GM21526 (cell line): Measurements from ENCODE around the gene FAM234B.
"Not testable (repeated sequence)": the region's sequence is repeated elsewhere in the genome, so short reads cannot be mapped to it uniquely, and the experiment has no call there.

Experiments
- ATAC-seq: cut with Tn5 transposase; IDR thresholded peaks from one replicate; pipeline ENCODE4 v1.9.1; 2021; ENCODE audit warnings: moderate library complexity; ENCODE audit not compliant: unreplicated experiment, low FRiP score

Gene FAM234B

DNA sequence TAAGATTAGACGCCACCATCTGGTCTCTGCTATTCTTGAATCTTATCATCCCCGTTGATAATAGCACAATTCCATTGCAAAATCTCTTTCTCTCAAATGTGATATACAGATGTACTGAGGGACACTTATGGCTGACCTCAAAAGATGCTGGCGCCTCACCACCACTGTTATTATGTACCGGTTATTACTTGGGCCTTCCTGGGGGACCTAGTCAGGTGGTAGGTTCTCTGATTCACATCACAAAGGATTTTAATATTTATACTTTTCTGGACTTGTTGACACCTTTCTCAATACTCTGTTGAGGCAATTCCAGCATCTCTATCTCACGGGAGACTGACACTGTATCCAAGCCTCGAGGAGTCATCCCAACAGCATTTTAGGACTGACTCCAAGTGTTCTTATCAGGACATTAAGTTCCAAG, 21.3 kb upstream of the FAM234B start:
- no peak for ATAC-seq

DNA sequence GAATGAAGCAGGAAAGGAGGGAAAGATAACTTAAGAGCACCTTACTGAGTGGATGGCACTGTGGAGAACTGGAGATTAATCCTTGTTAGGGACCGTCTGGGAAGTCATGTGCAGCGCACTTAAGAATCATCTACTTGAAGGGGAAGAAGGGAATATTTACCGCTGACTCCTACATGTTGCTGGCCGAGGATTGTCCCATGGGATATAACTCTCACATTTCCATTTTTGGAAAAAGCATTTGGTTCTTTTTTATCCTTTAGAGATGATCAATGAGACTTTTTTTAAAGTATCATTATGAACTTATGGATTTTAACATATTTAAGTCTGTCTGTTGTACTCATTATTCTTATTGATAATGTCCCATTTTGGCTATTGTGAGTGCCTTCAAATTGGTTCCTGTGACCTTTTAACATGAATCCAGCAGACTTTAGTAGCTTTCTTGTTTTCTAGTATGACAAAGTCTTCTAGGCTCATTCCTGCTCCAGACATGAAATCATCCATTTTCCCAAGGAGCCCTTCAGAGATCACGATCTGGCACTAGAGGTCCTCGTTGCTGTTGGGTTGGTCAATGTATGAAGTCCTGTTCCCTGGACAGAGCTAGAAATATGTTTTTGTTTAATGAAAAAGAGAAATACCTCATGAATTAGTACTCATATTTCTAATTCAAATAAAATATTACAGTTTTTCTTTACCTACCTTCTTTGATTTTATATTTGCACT, 20.2 kb upstream of the FAM234B start:
- no peak for ATAC-seq

DNA sequence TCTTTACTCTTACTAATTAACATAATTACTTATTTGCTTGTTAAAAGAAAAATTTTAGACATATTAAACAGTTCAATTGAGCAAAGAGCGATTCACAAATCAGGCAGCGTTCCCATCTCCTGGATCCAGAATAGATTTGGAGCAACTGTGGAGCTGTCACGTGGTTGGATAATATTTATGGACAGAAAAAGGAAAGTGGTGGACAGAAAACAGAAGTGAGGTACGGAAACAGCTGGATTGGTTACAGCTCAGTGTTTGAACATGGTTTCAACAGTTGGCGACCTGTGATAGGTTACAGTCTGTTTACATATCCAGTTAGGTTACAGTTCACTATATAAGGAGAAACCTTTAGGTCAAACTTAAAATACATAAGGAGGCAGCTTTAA, 19.7 kb upstream of the FAM234B start:
- no peak for ATAC-seq

DNA sequence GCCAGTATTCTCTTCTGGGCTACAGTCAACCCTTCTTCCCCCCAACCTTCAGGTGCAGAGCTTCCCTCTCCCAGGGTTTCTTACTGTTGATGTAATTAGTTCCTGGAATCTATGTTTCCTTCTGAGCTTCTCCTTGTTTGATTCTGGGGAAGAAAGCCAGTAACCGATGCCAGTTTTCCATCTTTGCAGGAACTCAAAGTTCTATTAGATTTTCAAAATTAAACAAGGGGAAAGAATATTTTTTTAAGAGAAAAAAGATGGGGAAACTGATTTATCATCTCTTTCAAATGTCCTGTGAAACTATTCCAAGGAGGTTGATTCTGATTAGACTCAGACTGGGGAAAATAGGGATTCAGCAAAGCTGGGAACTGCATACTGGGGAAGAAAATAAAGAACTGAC, 17.9 kb upstream of the FAM234B start:
- ATAC-seq: no peak

- ATAC-seq: no peak
Observed at GRCh38 chr12:13027032-13027431, 17.1 kb upstream of the FAM234B start.

DNA sequence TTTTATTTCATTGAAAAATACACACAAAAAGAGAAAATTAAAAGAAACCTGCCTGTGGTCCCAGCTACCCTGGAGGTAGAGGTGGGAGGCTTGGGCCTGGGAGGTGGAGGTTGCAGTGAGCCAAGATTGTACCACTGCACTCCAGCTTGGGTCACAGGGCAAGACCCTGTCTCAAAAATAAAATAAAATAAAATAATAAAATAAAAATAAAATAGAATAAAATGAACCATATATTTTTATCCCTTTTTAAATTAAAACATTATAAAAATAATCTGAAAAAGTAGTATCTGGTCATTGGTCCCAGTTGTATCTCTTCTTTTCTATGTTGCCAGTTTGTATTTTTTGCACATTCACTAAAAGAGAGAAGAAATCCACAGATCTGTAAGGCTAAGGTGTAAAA, 16.7 kb upstream of the FAM234B start:
- ATAC-seq: no peak

- ATAC-seq: no peak
Observed at GRCh38 chr12:13028825-13029570, 15.2 kb upstream of the FAM234B start.

DNA sequence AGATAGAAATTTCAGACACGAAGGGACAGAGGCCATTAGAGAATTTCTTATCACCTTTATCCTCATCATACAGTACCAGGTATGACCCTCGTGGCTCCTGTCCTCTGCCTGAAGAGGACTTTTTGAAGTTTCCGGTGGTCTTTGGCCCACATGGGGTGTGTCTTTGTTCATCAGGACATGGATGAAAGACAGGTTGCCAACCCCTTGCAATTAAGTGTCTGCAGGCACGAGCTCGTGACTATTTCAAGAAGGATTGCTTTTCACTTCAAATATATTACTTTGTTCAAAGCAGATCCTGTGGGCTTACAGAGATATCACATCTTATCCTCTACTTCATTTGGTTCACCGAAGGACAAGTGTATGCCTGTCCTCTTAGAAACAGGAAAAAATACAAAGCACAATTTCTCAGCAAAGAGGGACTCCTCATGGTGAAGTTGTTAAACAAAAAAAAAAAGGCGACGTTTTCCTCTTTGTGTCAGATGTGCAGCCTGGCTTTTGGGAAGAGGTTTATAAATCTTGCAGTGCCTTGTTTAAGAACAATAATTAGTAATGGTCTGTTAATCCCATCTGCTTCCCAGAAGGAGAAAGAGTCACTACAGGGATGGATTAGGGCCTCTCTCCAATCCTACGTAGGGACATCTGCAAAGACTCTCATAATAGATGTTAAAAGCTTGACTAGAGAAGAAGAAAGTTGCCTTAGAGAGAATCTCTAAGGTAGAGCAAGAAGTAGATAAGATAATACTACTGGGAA, 13.5 kb upstream of the FAM234B start:
- no peak for ATAC-seq

GRCh38 chr12:13032164-13032563, 12.0 kb upstream of the FAM234B start:
- ATAC-seq: no peak

GRCh38 chr12:13033476-13033875, 10.7 kb upstream of the FAM234B start:
- no peak for ATAC-seq

GRCh38 chr12:13035335-13035734, 8.8 kb upstream of the FAM234B start:
- ATAC-seq: not testable (repeated sequence)

- no peak for ATAC-seq
Observed at GRCh38 chr12:13036881-13037280, 7.3 kb upstream of the FAM234B start.

DNA sequence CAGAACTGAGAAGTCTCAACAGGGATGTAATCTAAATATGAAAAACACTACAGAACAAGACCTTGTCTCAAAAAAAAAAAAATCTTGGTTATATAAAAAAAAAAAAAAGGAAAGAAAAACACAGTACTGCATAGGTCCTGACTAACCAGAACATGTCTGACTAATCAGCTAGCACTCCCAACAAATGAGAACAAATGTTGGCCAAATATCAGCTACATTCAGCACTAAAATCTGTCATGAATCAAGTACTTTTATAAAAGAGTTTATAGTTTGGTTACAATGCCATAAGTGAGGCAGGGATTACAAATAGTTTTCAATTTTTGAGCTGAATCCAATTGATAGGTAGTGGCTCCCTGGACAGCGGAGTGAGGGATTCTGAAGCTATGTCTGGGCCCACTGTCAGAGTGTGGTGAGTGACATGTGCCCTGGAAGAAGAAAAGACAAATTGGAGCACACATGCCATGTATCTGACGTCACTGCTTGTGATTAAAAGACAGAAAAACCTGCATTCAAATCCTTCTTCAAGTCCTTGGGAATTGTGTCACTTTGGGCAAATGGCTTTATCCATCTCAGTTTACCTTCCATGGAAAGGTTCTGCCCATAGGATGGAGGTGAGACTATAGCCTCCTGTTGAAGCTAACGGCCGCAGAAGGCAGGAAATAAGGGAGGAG, 5.6 kb upstream of the FAM234B start:
- no peak for ATAC-seq

GRCh38 chr12:13039328-13039956, 4.7 kb upstream of the FAM234B start:
- ATAC-seq: no peak

DNA sequence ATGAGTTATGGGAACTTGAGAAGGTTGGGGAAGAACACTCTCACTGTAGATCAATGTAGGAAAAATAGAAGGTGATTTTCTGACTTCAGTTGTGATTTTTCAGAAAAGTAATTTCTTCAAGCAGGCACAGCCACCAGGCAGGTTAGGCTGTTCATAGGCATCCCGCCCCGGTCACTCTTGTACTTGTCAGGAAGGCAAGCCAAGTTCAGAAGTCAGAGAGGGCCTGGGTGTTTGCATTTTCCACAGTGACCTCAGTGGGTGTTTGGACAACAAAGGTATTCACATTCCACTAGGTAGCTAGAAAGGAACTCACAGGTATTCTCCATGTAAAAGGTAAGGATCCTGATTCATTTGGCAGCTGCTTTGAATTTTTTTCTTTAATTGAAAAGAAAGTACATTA, 3.0 kb upstream of the FAM234B start:
- no peak for ATAC-seq

DNA sequence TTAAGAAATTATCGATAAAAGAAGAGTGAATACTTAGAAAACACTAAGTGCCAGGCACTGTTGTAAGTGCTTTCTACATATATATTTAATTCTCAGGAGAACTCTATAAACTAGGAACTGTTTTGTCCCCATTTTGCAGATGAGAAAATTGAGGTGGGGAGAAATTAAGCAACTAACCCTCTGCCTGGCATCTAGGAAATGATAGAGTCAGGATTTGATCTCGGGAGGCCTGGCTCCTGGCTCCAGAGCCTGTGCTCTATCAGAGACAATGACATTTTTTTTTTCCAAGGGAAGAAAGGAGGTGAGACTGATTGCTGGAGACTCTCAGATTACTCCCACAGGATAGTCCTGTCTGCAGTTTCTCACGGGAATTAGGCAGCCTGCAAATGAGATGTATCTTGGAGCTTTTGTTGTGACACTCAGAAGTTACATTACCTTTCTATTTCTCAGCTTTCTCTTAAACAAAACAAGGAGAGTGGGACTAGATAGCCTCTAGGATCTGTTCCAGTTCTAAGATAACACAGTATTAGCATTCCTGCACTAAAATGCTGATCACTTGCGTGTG, 1.4 kb upstream of the FAM234B start:
- ATAC-seq: no peak

GRCh38 chr12:13044906-13045299, 722 bp downstream of the FAM234B start:
- no peak for ATAC-seq

GRCh38 chr12:13045816-13046215, 1.6 kb downstream of the FAM234B start:
- no peak for ATAC-seq

GRCh38 chr12:13046964-13047363, 2.8 kb downstream of the FAM234B start:
- ATAC-seq: no peak

DNA sequence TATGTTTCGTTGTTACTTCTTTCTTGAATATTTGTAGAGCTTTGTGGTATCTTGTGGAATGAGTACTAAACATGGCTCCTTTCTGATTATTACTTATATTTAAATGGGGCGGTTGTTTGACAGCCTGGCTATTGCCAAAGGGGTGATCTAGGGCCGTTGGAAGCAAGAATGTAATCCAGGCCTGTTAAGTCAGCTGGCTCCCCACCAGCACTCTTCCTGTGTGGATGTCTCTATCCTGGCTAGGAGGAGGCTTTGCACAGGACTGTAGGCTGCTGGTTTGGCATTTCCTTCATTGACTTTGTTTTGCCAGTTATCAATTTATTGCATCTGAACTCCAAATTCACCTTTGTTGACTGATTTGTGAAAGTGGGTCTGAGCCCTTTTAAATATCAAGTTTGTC, 5.6 kb downstream of the FAM234B start:
- ATAC-seq: no peak
